Ovary (tissue), 9 donors: ENCODE results near the gene ZNF74. TPM values are rescaled to one million over a fixed set of nuclear protein-coding genes. Genes with fewer than 3 reads are reported as not detected.
"Not testable (repeated sequence)": the region's sequence is repeated elsewhere in the genome, so short reads cannot be mapped to it uniquely, and the experiment has no call there.

Source experiments
- DNase-seq, 5 donors: peaks; one replicate each; pipeline ENCODE4 v3.0.0-alpha.2; 2019 to 2020
- H3K27ac ChIP-seq, 2 donors: fragments of 200-600 bp; one replicate each; pipeline versions ENCODE4 v1.5.1 to v1.8.0; 2019 to 2022
- H3K27me3 ChIP-seq: fragments of 200-600 bp; one replicate; pipeline ENCODE4 v1.8.0; 2022
- H3K36me3 ChIP-seq: fragments of 200-600 bp; sonication (generic); one replicate; pipeline ENCODE4 v1.5.1; 2019
- H3K4me1 ChIP-seq: one replicate; pipeline ENCODE4 v1.8.1; 2013; ENCODE audit warnings: mild to moderate bottlenecking, moderate library complexity; ENCODE audit not compliant: insufficient read depth
- H3K4me3 ChIP-seq: fragments of 200-600 bp; sonication (generic); one replicate; pipeline ENCODE4 v1.5.1; 2017
- H3K9me3 ChIP-seq, 2 donors: fragments of 200-600 bp in 1 of 2; sonication (generic) in 1 of 2; one replicate each; pipeline versions ENCODE4 v1.5.1 to v1.8.1; 2013 to 2019; ENCODE audit warnings: mild to moderate bottlenecking in 1 of 2, moderate library complexity in 1 of 2
- EP300 ChIP-seq: sonication (generic); formaldehyde crosslinking; IDR thresholded peaks from one replicate; pipeline ENCODE4 v1.6.1; 2017; ENCODE audit warnings: antibody characterized with exemption
- POLR2A ChIP-seq: fragments of 450-650 bp; IDR thresholded peaks from one replicate; pipeline ENCODE4 v1.6.1; 2017; ENCODE audit warnings: antibody characterized with exemption, mild to moderate bottlenecking, moderate library complexity
- WGBS, 3 donors: extraction: QIAGEN DNeasy Blood & Tissue Kit in 1 of 3; methylation state at CpG; one replicate each; pipeline versions ENCODE4 v1.1.5 to v1.1.7; 2013 to 2017; 5-methylcytosine and 5-hydroxymethylcytosine counted together
- intact Hi-C, 4 donors: fragments of 100-400 bp; cut with DNase I; formaldehyde crosslinking; loops; one replicate each; pipeline versions ENCODE4 v1.11.0 to v1.15.1; 2022 to 2023
- polyA plus RNA-seq, 2 donors: library from polyadenylated mRNA; stranded (reverse); fragments of 200-250 nt in 1 of 2; fragments of 350-450 nt in 1 of 2; fragmentation: Illumina TruSeq in 1 of 2; extraction: RNeasy Lipid Tissue Mini Kit (QIAGEN cat#74804) in 1 of 2; gene quantifications; one replicate each; pipeline ENCODE4 v1.2.3, GENCODE V29; 2013 to 2014
- total RNA-seq, 7 donors: library from RNA; depleted of rRNA in 2 of 7; stranded (reverse); fragments of >200 nt in 2 of 7; fragmentation: NEBNext Ultra II Directional in 3 of 7; extraction: Animal tissue kit (Norgen Biotek cat#: 25700) in 3 of 7; gene quantifications; one replicate each; pipeline versions ENCODE4 v1.1.0 to v1.2.4, GENCODE V29; 2016 to 2023
- TF ChIP-seq, protein P1 (sequence below), 3 donors: fragments of 450-650 bp in 2 of 3; fragments of 200-600 bp in 1 of 3; IDR thresholded peaks; one replicate each; pipeline versions ENCODE4 v1.5.1 to v1.8.0; 2016 to 2022; ENCODE audit warnings: antibody characterized with exemption in 3 of 3, mild to moderate bottlenecking in 1 of 3
- donor health status: DM: no; HTN: no; CAD: no; lungs with moderate emphysema.
- donor health status: DM: no; HTN: no; CAD: no.
- donor health status: Bipolar disorder and iron deficiency.
- donor health status: DM: yes; HTN: yes; CAD: no.
- donor health status: DM: no; HTN: no; CAD: no.
- donor health status: DM: yes; HTN: yes; CAD: no.

ZNF74 gene
- total and polyA plus RNA-seq, 9 donors, result 6.1 to 16.8 (median 11.6) TPM

DNA sequence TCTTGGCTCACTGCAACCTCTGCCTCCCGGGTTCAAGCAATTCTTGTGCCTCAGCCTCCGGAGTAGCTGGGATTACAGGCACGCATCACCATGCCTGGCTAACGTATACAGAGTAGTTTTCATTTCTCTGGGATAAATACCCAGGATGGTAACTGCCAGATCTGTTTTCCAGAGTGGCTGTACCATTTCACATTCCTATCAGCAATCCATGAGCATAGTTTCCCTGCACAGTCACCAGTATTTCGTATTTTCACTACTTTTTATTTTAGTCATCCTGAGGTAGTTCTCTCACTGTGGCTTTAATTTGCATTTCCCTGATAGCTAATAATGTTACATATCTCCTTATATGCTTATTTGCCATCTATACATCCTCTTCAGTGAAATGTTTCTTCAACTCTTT is 54.7 kb downstream of the ZNF74 start:
- no peaks in the 10 kb centered on the region for H3K27me3 ChIP-seq
- H3K36me3 ChIP-seq, result no peaks in the 10 kb centered on the region
- no peak overlapping the region for H3K27ac ChIP-seq
- no peak overlapping the region for H3K4me3 ChIP-seq
- H3K4me1 ChIP-seq, result no peaks in the 10 kb centered on the region
- H3K9me3 ChIP-seq, result no peaks in the 10 kb centered on the region
- no peak for TF ChIP-seq POLR2A
- no peak for TF ChIP-seq EP300
- TF ChIP-seq, protein P1, sequence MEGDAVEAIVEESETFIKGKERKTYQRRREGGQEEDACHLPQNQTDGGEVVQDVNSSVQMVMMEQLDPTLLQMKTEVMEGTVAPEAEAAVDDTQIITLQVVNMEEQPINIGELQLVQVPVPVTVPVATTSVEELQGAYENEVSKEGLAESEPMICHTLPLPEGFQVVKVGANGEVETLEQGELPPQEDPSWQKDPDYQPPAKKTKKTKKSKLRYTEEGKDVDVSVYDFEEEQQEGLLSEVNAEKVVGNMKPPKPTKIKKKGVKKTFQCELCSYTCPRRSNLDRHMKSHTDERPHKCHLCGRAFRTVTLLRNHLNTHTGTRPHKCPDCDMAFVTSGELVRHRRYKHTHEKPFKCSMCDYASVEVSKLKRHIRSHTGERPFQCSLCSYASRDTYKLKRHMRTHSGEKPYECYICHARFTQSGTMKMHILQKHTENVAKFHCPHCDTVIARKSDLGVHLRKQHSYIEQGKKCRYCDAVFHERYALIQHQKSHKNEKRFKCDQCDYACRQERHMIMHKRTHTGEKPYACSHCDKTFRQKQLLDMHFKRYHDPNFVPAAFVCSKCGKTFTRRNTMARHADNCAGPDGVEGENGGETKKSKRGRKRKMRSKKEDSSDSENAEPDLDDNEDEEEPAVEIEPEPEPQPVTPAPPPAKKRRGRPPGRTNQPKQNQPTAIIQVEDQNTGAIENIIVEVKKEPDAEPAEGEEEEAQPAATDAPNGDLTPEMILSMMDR (IDR thresholded peaks at IDR 0.05), result no peak
- WGBS, 3 donors, result 88 to 92% (median 91%) methylated on average over 5 of the region's 5 CpGs
- intact Hi-C loops, result no loop called here
- no peak for DNase-seq

DNA sequence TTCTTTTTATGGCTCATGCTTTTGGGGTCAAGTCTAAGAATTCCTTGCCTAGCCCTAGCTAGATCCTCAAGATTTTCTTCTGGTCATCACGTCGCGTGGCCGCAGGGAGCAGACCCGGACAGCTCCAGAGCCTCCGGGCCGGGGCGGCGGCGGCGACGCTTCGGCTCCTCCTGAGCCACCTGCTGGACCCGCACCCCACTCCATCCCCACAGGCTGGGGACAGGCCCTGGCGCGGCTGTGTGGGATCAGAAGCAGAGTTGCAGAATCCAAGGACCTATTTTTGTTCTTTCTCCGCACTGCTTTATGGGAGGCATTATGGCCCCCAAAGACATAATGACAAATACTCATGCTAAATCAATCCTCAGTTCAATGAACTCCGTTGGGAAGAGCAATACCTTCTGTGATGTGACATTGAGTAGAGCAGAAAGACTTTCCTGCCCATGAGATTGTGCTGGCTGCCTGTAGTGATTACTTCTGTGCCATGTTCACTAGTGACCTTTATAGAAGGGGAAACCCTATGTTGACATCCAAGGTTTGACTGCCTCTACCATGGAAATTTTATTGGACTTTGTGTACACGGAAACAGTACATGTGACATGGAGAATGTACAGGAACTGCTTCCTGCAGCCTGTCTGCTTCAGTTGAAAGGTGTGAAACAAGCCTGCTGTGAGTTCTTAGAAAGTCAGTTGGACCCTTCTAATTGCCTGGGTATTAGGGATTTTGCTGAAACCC is 56.0 kb downstream of the ZNF74 start:
- no peak overlapping the region for H3K4me3 ChIP-seq
- no peaks in the 10 kb centered on the region for H3K36me3 ChIP-seq
- 94 to 95% (median 95%) methylated on average over 19 of the region's 19 CpGs for WGBS, 3 donors
- no peak for TF ChIP-seq POLR2A
- no peak overlapping the region for H3K27ac ChIP-seq
- no peak for DNase-seq
- H3K4me1 ChIP-seq, result no peaks in the 10 kb centered on the region
- no peaks in the 10 kb centered on the region for H3K27me3 ChIP-seq
- intact Hi-C loops, result no loop called here
- H3K9me3 ChIP-seq, result no peaks in the 10 kb centered on the region

DNA sequence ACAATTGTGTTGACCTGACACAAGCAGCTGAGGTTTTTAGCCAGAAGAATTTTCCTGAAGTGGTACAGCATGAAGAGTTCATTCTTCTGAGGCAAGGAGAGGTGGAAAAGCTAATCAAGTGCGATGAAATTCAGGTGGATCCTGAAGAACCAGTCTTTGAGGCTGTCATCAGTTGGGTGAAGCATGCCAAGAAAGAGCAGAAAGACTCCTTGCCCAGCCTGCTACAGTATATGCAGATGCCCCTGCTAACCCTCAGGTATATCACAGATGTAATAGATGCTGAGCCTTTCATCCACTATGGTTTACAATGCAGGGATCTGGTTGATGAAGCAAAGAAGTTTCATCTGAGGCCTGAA is 56.6 kb downstream of the ZNF74 start:
- Histone ChIP-seq H3K27ac (no peak overlapping the region), H3K4me3 (no peak overlapping the region), H3K9me3 (no peaks in the 10 kb centered on the region), H3K27me3 (no peaks in the 10 kb centered on the region), H3K4me1 (no peaks in the 10 kb centered on the region), H3K36me3 (no peaks in the 10 kb centered on the region)
- 96 to 100% (median 98%) methylated on average over 1 of the region's 1 CpG for WGBS, 3 donors
- no peak for TF ChIP-seq POLR2A
- TF ChIP-seq, protein P1 (IDR thresholded peaks at IDR 0.05), result no peak
- no peak for TF ChIP-seq EP300
- intact Hi-C loops, result no loop called here
- DNase-seq, result no peak

DNA sequence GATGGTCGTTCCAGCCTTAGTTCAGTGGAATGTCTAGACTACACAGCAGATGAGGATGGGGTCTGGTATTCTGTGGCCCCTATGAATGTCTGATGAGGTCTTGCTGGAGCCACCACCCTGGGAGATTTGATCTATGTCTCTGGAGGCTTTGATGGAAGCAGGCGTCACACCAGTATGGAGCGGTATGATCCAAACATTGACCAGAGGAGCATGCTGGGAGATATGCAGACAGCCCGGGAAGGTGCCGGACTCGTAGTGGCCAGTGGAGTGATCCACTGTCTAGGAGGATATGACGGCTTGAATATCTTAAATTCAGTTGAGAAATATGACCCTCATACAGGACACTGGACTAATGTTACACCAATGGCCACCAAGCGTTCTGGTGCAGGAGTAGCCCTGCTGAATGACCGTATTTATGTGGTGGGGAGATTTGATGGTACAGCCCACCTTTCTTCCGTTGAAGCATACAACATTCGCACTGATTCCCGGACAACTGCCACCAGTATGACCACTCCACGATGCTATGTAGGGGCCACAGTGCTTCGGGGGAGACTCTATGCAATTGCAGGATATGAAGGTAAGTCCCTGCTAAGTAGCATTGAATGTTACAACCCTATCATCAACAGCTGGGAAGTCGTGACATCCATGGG is 57.3 kb downstream of the ZNF74 start:
- H3K9me3 ChIP-seq, H3K36me3 ChIP-seq, H3K27ac ChIP-seq, H3K4me1 ChIP-seq, H3K4me3 ChIP-seq, intact Hi-C loops, H3K27me3 ChIP-seq: not testable (repeated sequence)
- peak in 1 of 5 donors; percentile 7 for DNase-seq
- WGBS, 3 donors, result 91 to 94% (median 93%) methylated on average over 15 of the region's 15 CpGs

DNA sequence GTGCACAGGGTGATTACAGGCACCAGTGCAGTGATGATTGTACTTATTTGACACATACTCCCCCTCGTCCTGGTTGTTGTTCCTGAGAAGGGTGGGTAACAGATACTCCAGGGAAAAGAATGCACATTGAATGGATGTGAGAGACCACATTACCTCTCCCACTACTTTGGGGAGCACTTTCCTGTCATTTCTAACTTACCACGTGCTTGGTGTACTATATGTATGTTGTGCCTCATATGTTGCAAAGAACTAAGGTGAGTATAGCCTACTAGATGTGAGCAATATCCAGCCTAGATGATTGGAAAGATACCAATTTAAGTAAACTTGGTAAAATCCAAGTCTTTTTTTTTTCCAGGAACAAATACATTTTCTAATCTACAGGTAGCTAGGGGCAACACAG is 58.0 kb downstream of the ZNF74 start:
- WGBS, 3 donors, result 63 to 68% (median 66%) methylated on average over 2 of the region's 2 CpGs
- Histone ChIP-seq H3K4me3 (no peak overlapping the region), H3K27me3 (no peaks in the 10 kb centered on the region), H3K9me3 (no peaks in the 10 kb centered on the region), H3K4me1 (no peaks in the 10 kb centered on the region), H3K36me3 (no peaks in the 10 kb centered on the region), H3K27ac (no peak overlapping the region)
- intact Hi-C loops, result no loop called here
- DNase-seq, result no peak
- TF ChIP-seq POLR2A (no peak), EP300 (no peak)
- TF ChIP-seq, protein P1 (IDR thresholded peaks at IDR 0.05), result no peak
